A549 (cell line): ENCODE measurements around the gene SARM1.

Source experiments
- CEBPB ChIP-seq, 2 experiments: fragments of >200 bp in 1 of 2; sonication (Bioruptor Twin) in 1 of 2; formaldehyde crosslinking in 1 of 2; IDR thresholded peaks; 2 replicates each; pipeline ENCODE4 v1.6.1; 2012 to 2016
- CTCF ChIP-seq: fragments of >200 bp; sonication (Bioruptor Twin); formaldehyde crosslinking; IDR thresholded peaks from 3 replicates; pipeline ENCODE4 v1.5.1; 2016
- FOSL2 ChIP-seq, 2 experiments: fragments of 450-650 bp in 1 of 2; fragments of >200 bp in 1 of 2; sonication (Bioruptor Twin) in 1 of 2; formaldehyde crosslinking; IDR thresholded peaks; 2 replicates each; pipeline versions ENCODE4 v1.5.0 to v1.6.1; 2016 to 2020; ENCODE audit warnings: mild to moderate bottlenecking in 1 of 2, moderate library complexity in 1 of 2
- KDM1A ChIP-seq: fragments of 200-600 bp; sonication (generic); IDR thresholded peaks from 2 replicates; pipeline ENCODE4 v1.6.1; 2016; ENCODE audit warnings: low read depth, mild to moderate bottlenecking
- MAX ChIP-seq: IDR thresholded peaks from 2 replicates; pipeline ENCODE4 v1.6.1; 2012
- POLR2A ChIP-seq: IDR thresholded peaks from 2 replicates; pipeline ENCODE4 v1.6.1; 2012; ENCODE audit warnings: mild to moderate bottlenecking, low read length
- RAD21 ChIP-seq, 2 experiments: fragments of >200 bp in 1 of 2; sonication (Bioruptor Twin) in 1 of 2; formaldehyde crosslinking in 1 of 2; IDR thresholded peaks in 1 of 2; conservative IDR thresholded peaks in 1 of 2; 2 replicates in 1 of 2; 3 replicates in 1 of 2; pipeline ENCODE4 v1.6.1; 2012 to 2018; ENCODE audit warnings: inconsistent platforms in 1 of 2
- REST ChIP-seq: fragments of 200-600 bp; sonication (generic); IDR thresholded peaks from 2 replicates; pipeline ENCODE4 v1.6.1; 2016; ENCODE audit warnings: antibody characterized with exemption, mild to moderate bottlenecking, moderate library complexity

GRCh38 chr17:28335201-28335958 lies 36.1 kb upstream of the SARM1 start, which contains the start of the genes IFT20 and TNFAIP1:
- TF ChIP-seq MAX: peak; percentile 77
- TF ChIP-seq REST: peak; percentile 6; the same call in 1 of the 2 replicates
- TF ChIP-seq POLR2A: peak; percentile 90
- no peak; a peak in 1 of 5 replicates for TF ChIP-seq RAD21 (conservative IDR thresholded peaks at IDR 0.05 in 1 of 2, IDR thresholded peaks at IDR 0.05 in 1 of 2)
- no peak for TF ChIP-seq KDM1A
- no peak for TF ChIP-seq FOSL2 (IDR thresholded peaks at IDR 0.05)
- TF ChIP-seq FOSL2 (CRISPR knock-in tag; IDR thresholded peaks at IDR 0.05): peak; percentile 93
- peak in 1 of 2 experiments; percentile 20; a peak in 1 of 4 replicates for TF ChIP-seq CEBPB (IDR thresholded peaks at IDR 0.05)
- no peak for TF ChIP-seq CTCF
